HepG2 (cell line): ENCODE data around the gene ROM1. TPM values are rescaled to one million over a fixed set of nuclear protein-coding genes. Genes with fewer than 3 reads are reported as not detected.

Experiments used
- ATAC-seq: fragments of 200-7000 bp; cut with Tn5 transposase; 3 replicates; pipeline ENCODE4 v1.9.1; 2020; ENCODE audit warnings: mild to moderate bottlenecking, moderate library complexity
- BruUV-seq: library from RNA; stranded (reverse); fragments of 400-500 nt; replicated peaks from 2 replicates; lab custom pipeline; 2021; lab: Mats Ljungman, UMichigan
- CTCF ChIA-PET: fragments of 300-600 bp; formaldehyde crosslinking; extraction: SDS; loops from one replicate; lab custom pipeline; 2021; ENCODE audit warnings: low total read pairs, inconsistent platforms, low intra/inter-chr PET ratio; lab: Yijun Ruan, JAX
- POLR2A ChIA-PET: fragments of 350-600 bp; sonication (Branson Sonifier 250); formaldehyde crosslinking; loops from one replicate; lab custom pipeline; 2020; ENCODE audit warnings: antibody characterized with exemption, inconsistent platforms; lab: Yijun Ruan, JAX
- DNase-seq: peaks from one replicate; pipeline ENCODE4 v3.0.0-alpha.2; 2015; ENCODE audit warnings: low spot score
- FAIRE-seq: peaks from 3 replicates; lab custom pipeline; 2011; peaks lifted over from hg19 to GRCh38; lab: Jason Lieb, UNC
- H2AFZ ChIP-seq: one replicate; pipeline ENCODE4 v1.6.1; 2011; ENCODE audit warnings: low read length, inconsistent platforms
- H3K27ac ChIP-seq: fragments of 300-600 bp; 3 replicates; pipeline ENCODE4 v1.8.0; 2011; ENCODE audit warnings: mixed run types, mild to moderate bottlenecking, mixed read lengths, low read length, inconsistent platforms; ENCODE audit not compliant: insufficient read depth; ENCODE audit errors: extremely low read length
- H3K27me3 ChIP-seq, 2 experiments: fragments of 200-600 bp in 1 of 2; 2 replicates in 1 of 2; 3 replicates in 1 of 2; pipeline versions ENCODE4 v1.6.0 to v1.8.0; 2011; ENCODE audit warnings: low read length in 2 of 2, mild to moderate bottlenecking in 2 of 2, moderate library complexity in 2 of 2, inconsistent platforms in 1 of 2; ENCODE audit not compliant: insufficient read depth in 2 of 2, control insufficient read depth in 1 of 2
- H3K36me3 ChIP-seq, 2 experiments: fragments of 200-600 bp in 1 of 2; replicated peaks in 1 of 2; 2 replicates in 1 of 2; 3 replicates in 1 of 2; pipeline versions ENCODE4 v1.5.1 to v1.8.0; 2011; ENCODE audit warnings: low read length in 2 of 2, inconsistent platforms in 1 of 2; ENCODE audit not compliant: insufficient read depth in 2 of 2, control insufficient read depth in 1 of 2
- H3K4me1 ChIP-seq: 2 replicates; pipeline ENCODE4 v1.5.1; 2012; ENCODE audit warnings: low read length, inconsistent platforms; ENCODE audit not compliant: insufficient read depth
- H3K4me2 ChIP-seq: 2 replicates; pipeline ENCODE4 v1.6.0; 2011; ENCODE audit warnings: low read depth, low read length, inconsistent platforms
- H3K4me3 ChIP-seq, 3 experiments: fragments of 200-600 bp in 1 of 3; sonication (generic), shearing (Covaris generic) in 1 of 3; replicated peaks in 1 of 3; 2 replicates each; pipeline ENCODE4 v1.5.1; 2011 to 2016; ENCODE audit warnings: low read length in 3 of 3, inconsistent platforms in 2 of 3, low read depth in 2 of 3, mild to moderate bottlenecking in 2 of 3, control low read depth in 1 of 3, mixed read lengths in 1 of 3; ENCODE audit not compliant: insufficient read depth in 1 of 3
- H3K79me2 ChIP-seq: one replicate; pipeline ENCODE4 v1.6.1; 2011; ENCODE audit warnings: low read length, inconsistent platforms; ENCODE audit not compliant: insufficient read depth
- H3K9ac ChIP-seq: 2 replicates; pipeline ENCODE4 v1.6.0; 2011; ENCODE audit warnings: mild to moderate bottlenecking, low read depth, low read length, inconsistent platforms; ENCODE audit not compliant: insufficient read depth
- H3K9me3 ChIP-seq: 2 replicates; pipeline ENCODE4 v1.5.1; 2012; ENCODE audit warnings: mild to moderate bottlenecking, low read length
- H4K20me1 ChIP-seq: 2 replicates; pipeline ENCODE4 v1.6.0; 2011; ENCODE audit warnings: inconsistent platforms, mild to moderate bottlenecking, low read length, moderate library complexity; ENCODE audit not compliant: insufficient read depth
- ATF7-NPFF ChIP-seq: sonication (generic); formaldehyde crosslinking; IDR thresholded peaks from 2 replicates; pipeline ENCODE4 v1.8.1; 2023; ENCODE audit warnings: mild to moderate bottlenecking, low read depth, missing genetic modification reagents, moderate library complexity
- FOXK1 ChIP-seq: sonication (generic); formaldehyde crosslinking; IDR thresholded peaks from 2 replicates; pipeline ENCODE4 v1.4.0; 2020; ENCODE audit warnings: low read depth, missing genetic modification reagents, borderline replicate concordance
- IRX3 ChIP-seq: sonication (generic); formaldehyde crosslinking; IDR thresholded peaks from 2 replicates; pipeline ENCODE4 v1.8.1; 2023; ENCODE audit warnings: mild to moderate bottlenecking, low read depth, missing genetic modification reagents, borderline replicate concordance
- NFIC ChIP-seq: IDR thresholded peaks from 2 replicates; pipeline ENCODE4 v1.6.1; 2012; ENCODE audit warnings: mild to moderate bottlenecking, low read length, inconsistent platforms
- PHF5A ChIP-seq: IDR thresholded peaks from one replicate; pipeline ENCODE4 v1.6.1; 2018; ENCODE audit warnings: low read depth, missing genetic modification reagents; ENCODE audit not compliant: unreplicated experiment
- POLR2AphosphoS2 ChIP-seq: IDR thresholded peaks from 2 replicates; pipeline ENCODE4 v1.6.1; 2011; ENCODE audit warnings: low read depth, low read length, improper control_type of control experiment
- PTBP1 ChIP-seq: fragments of 200-400 bp; formaldehyde crosslinking; IDR thresholded peaks from 2 replicates; pipeline ENCODE4 v1.6.1; 2018; ENCODE audit warnings: low read length, low read depth; ENCODE audit not compliant: poor library complexity, severe bottlenecking
- SMAD1 ChIP-seq: sonication (generic); formaldehyde crosslinking; IDR thresholded peaks from 2 replicates; pipeline ENCODE4 v1.4.0; 2020; ENCODE audit warnings: missing genetic modification reagents, low read depth, mild to moderate bottlenecking, borderline replicate concordance
- SNAPC2 ChIP-seq: sonication (generic); formaldehyde crosslinking; IDR thresholded peaks from 2 replicates; pipeline ENCODE4 v1.8.1; 2022; ENCODE audit warnings: mild to moderate bottlenecking, missing genetic modification reagents
- WIZ ChIP-seq: sonication (generic); formaldehyde crosslinking; IDR thresholded peaks from 2 replicates; pipeline ENCODE4 v1.5.1; 2020; ENCODE audit warnings: mild to moderate bottlenecking, missing genetic modification reagents
- ZNF180 ChIP-seq: sonication (generic); formaldehyde crosslinking; IDR thresholded peaks from 2 replicates; pipeline ENCODE4 v1.4.0; 2020; ENCODE audit warnings: low read depth, missing genetic modification reagents, borderline replicate concordance
- ZNF7 ChIP-seq: IDR thresholded peaks from 2 replicates; pipeline ENCODE4 v1.6.1; 2016; ENCODE audit warnings: missing biosample characterization, missing genetic modification reagents
- ZNF773 ChIP-seq: sonication (generic); formaldehyde crosslinking; IDR thresholded peaks from 2 replicates; pipeline ENCODE4 v1.4.0; 2020; ENCODE audit warnings: missing genetic modification reagents, borderline replicate concordance
- ZNF839 ChIP-seq: sonication (generic); formaldehyde crosslinking; IDR thresholded peaks from 2 replicates; pipeline ENCODE4 v1.4.0; 2020; ENCODE audit warnings: missing genetic modification reagents, mild to moderate bottlenecking, borderline replicate concordance
- WGBS: methylation state at CpG from one replicate; pipeline ENCODE4 v1.1.6; 2017; ENCODE audit warnings: low lambda C conversion rate; 5-methylcytosine and 5-hydroxymethylcytosine counted together
- in situ Hi-C: cut with HindIII; loops from 2 replicates; pipeline ENCODE4 v1.10.0; 2017; ENCODE audit warnings: low pct_unique_long_range_greater_than_20kb; ENCODE audit not compliant: extremely low pct_ligation_motif_present
- intact Hi-C: fragments of 100-400 bp; cut with micrococcal nuclease; formaldehyde crosslinking; loops from one replicate; pipeline ENCODE4 v1.10.0; 2022; ENCODE audit not compliant: unreplicated experiment
- polyA plus RNA-seq, 8 experiments: library from polyadenylated mRNA; depleted of rRNA in 3 of 8; stranded (reverse) in 7 of 8; unstranded in 1 of 8; fragments of >200 nt; fragmentation: Illumina TruSeq in 4 of 8; extraction: Trizol in 4 of 8; gene quantifications; 2 replicates each; pipeline versions ENCODE4 v1.2.1 to v1.2.3, GENCODE V29; 2011 to 2016; ENCODE audit warnings: low read depth in 4 of 8, missing spikeins in 1 of 8, mixed read lengths in 1 of 8; ENCODE audit not compliant: insufficient read depth in 1 of 8
- total RNA-seq, 5 experiments: library from RNA; depleted of rRNA; stranded (reverse); fragments of >200 nt; fragmentation: Illumina TruSeq; extraction: Trizol; gene quantifications; 2 replicates each; pipeline ENCODE4 v1.2.3, GENCODE V29; 2016; ENCODE audit warnings: low read depth in 1 of 5
- TF ChIP-seq, protein P1 (sequence below): IDR thresholded peaks from 2 replicates; pipeline ENCODE4 v1.6.1; 2016; ENCODE audit warnings: missing genetic modification reagents, missing compliant biosample characterization
- TF ChIP-seq, protein P2 (sequence below): sonication (generic); formaldehyde crosslinking; IDR thresholded peaks from 2 replicates; pipeline ENCODE4 v1.4.0; 2020; ENCODE audit warnings: missing genetic modification reagents, mild to moderate bottlenecking, borderline replicate concordance

ROM1 gene
- total and polyA plus RNA-seq, 2 of the 13 experiments (the other 11 are each of a cell fraction or from before 2014, with no cell fraction given) = 1.2 to 2.4 TPM

DNA sequence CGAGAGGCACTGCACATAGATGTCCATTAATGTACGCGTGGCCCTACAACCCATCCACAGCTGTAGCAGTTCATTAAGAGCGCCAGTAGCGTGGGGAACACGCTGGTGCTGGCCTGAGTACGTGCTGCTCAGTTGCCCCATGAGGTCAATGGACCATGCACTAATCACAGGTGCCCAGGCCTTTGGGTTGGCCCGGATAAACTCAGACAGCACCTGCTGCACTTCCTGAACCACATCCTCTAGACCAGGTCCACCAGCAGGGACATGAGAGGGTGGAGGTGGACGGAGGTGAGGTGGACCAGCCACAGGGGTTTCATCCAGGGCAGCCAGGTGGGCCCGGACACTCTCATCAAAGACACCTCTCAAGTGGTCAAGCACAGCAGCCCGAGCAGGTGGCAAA, 36.4 kb downstream of the ROM1 start:
- CTCF ChIA-PET = no interaction called here
- H3K27ac ChIP-seq = no peak overlapping the region
- H3K79me2 ChIP-seq = peaks cover 38% of the 10 kb centered on the region
- in situ Hi-C loops (no loop called here), intact Hi-C loops (no loop called here)
- DNase-seq (no peak), ATAC-seq (no peak), FAIRE-seq (no peak)
- POLR2A ChIA-PET = interaction anchor here (0.9 to 2.6 kb wide), 3 partner anchors 16 to 192 kb away, joined by 3 to 19 read pairs (median 5); partner anchors contain the start of genes C11orf98, CSKMT and EEF1G
- no peak overlapping the region for H3K4me2 ChIP-seq
- 94% methylated on average over 4 of the region's 11 CpGs for WGBS
- no peak overlapping the region for H3K4me3 ChIP-seq
- H4K20me1 ChIP-seq = peaks cover 8% of the 10 kb centered on the region
- H3K4me1 ChIP-seq = peaks cover 43% of the 10 kb centered on the region
- TF ChIP-seq ZNF7 (CRISPR knock-in tag) (no peak), WIZ (CRISPR knock-in tag) (no peak), ZNF773 (CRISPR knock-in tag) (no peak), SNAPC2 (CRISPR knock-in tag) (no peak), IRX3 (CRISPR knock-in tag) (no peak), ZNF839 (CRISPR knock-in tag) (no peak), ATF7-NPFF (CRISPR knock-in tag) (no peak), NFIC (no peak), SMAD1 (CRISPR knock-in tag) (no peak), POLR2AphosphoS2 (no peak), PHF5A (CRISPR knock-in tag) (no peak), PTBP1 (no peak), FOXK1 (CRISPR knock-in tag) (no peak), ZNF180 (CRISPR knock-in tag) (no peak)
- TF ChIP-seq, protein P1, sequence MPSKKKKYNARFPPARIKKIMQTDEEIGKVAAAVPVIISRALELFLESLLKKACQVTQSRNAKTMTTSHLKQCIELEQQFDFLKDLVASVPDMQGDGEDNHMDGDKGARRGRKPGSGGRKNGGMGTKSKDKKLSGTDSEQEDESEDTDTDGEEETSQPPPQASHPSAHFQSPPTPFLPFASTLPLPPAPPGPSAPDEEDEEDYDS (CRISPR knock-in tag) = no peak
- TF ChIP-seq, protein P2, sequence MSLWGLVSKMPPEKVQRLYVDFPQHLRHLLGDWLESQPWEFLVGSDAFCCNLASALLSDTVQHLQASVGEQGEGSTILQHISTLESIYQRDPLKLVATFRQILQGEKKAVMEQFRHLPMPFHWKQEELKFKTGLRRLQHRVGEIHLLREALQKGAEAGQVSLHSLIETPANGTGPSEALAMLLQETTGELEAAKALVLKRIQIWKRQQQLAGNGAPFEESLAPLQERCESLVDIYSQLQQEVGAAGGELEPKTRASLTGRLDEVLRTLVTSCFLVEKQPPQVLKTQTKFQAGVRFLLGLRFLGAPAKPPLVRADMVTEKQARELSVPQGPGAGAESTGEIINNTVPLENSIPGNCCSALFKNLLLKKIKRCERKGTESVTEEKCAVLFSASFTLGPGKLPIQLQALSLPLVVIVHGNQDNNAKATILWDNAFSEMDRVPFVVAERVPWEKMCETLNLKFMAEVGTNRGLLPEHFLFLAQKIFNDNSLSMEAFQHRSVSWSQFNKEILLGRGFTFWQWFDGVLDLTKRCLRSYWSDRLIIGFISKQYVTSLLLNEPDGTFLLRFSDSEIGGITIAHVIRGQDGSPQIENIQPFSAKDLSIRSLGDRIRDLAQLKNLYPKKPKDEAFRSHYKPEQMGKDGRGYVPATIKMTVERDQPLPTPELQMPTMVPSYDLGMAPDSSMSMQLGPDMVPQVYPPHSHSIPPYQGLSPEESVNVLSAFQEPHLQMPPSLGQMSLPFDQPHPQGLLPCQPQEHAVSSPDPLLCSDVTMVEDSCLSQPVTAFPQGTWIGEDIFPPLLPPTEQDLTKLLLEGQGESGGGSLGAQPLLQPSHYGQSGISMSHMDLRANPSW (CRISPR knock-in tag) = no peak
- no peak overlapping the region for H2AFZ ChIP-seq
- BruUV-seq = no TSS peak
- H3K27me3 ChIP-seq = no peaks in the 10 kb centered on the region
- H3K9me3 ChIP-seq = no peaks in the 10 kb centered on the region
- H3K9ac ChIP-seq = no peak overlapping the region
- H3K36me3 ChIP-seq = peaks cover 4 to 16% of the 10 kb centered on the region in 2 experiments; a peak in 3 of 5 replicates
